Measurements from ENCODE around the gene LAMC1.

The LAMC1 gene

GRCh38 chr1:183081402-183082120, 58.3 kb downstream of the LAMC1 start:
- DNase-seq = no peak

GRCh38 chr1:183082650-183083049, 59.4 kb downstream of the LAMC1 start:
- DNase-seq = no peak

GRCh38 chr1:183087001-183087400, 63.8 kb downstream of the LAMC1 start:
- no peak for DNase-seq

GRCh38 chr1:183089025-183089639, 65.9 kb downstream of the LAMC1 start:
- no peak for DNase-seq

GRCh38 chr1:183090391-183091006, 67.3 kb downstream of the LAMC1 start:
- DNase-seq = no peak

GRCh38 chr1:183091181-183091580, 68.0 kb downstream of the LAMC1 start:
- DNase-seq = no peak

- DNase-seq = no peak
These were observed 69.1 kb downstream of the LAMC1 start for GRCh38 chr1:183092350-183092749.

- no peak for DNase-seq
These were observed 69.9 kb downstream of the LAMC1 start for GRCh38 chr1:183093066-183093668.

- no peak for DNase-seq
These were observed 70.6 kb downstream of the LAMC1 start for GRCh38 chr1:183093786-183094298.

GRCh38 chr1:183094351-183094750, 71.1 kb downstream of the LAMC1 start:
- no peak for DNase-seq

GRCh38 chr1:183096351-183096750, 73.1 kb downstream of the LAMC1 start:
- no peak for DNase-seq

- DNase-seq = no peak
These were observed 73.7 kb downstream of the LAMC1 start for GRCh38 chr1:183096894-183097293.

GRCh38 chr1:183097438-183098051, 74.3 kb downstream of the LAMC1 start:
- no peak for DNase-seq

GRCh38 chr1:183098317-183098716, 75.1 kb downstream of the LAMC1 start:
- no peak for DNase-seq

GRCh38 chr1:183100361-183100974, 77.2 kb downstream of the LAMC1 start:
- no peak for DNase-seq

GRCh38 chr1:183101081-183101480, 77.9 kb downstream of the LAMC1 start:
- no peak for DNase-seq

GRCh38 chr1:183101841-183102276, 78.6 kb downstream of the LAMC1 start:
- no peak for DNase-seq

GRCh38 chr1:183103147-183103546, 79.9 kb downstream of the LAMC1 start:
- no peak for DNase-seq

GRCh38 chr1:183103577-183103976, 80.4 kb downstream of the LAMC1 start:
- DNase-seq = no peak

- DNase-seq = no peak
These were observed 82.2 kb downstream of the LAMC1 start for GRCh38 chr1:183105449-183105848.

GRCh38 chr1:183106166-183106565, 82.9 kb downstream of the LAMC1 start:
- DNase-seq = no peak

- no peak for DNase-seq
These were observed 83.5 kb downstream of the LAMC1 start for GRCh38 chr1:183106746-183107145.
